HepG2 (cell line): ENCODE data around the gene EMILIN1. TPM values are rescaled to one million over a fixed set of nuclear protein-coding genes. Genes with fewer than 3 reads are reported as not detected.

ENCODE experiments used
- ARNT ChIP-seq: fragments of 450-650 bp; IDR thresholded peaks from 2 replicates; pipeline ENCODE4 v1.6.1; 2017
- CTCF ChIP-seq: sonication (generic); formaldehyde crosslinking; IDR thresholded peaks from 2 replicates; pipeline ENCODE4 v1.5.0; 2020; ENCODE audit warnings: mild to moderate bottlenecking, missing genetic modification reagents, moderate library complexity
- ELF3 ChIP-seq: IDR thresholded peaks from 2 replicates; pipeline ENCODE4 v1.6.1; 2016; ENCODE audit warnings: missing genetic modification reagents, missing compliant biosample characterization
- ESRRA ChIP-seq: sonication (generic); formaldehyde crosslinking; IDR thresholded peaks from 2 replicates; pipeline ENCODE4 v1.5.1; 2020; ENCODE audit warnings: mild to moderate bottlenecking, low read depth, missing genetic modification reagents
- HNRNPK ChIP-seq: fragments of 200-400 bp; formaldehyde crosslinking; IDR thresholded peaks from 2 replicates; pipeline ENCODE4 v1.6.1; 2018; ENCODE audit warnings: low read length, low read depth, moderate library complexity, mild to moderate bottlenecking; ENCODE audit not compliant: poor library complexity, severe bottlenecking
- HOXA9 ChIP-seq: sonication (generic); formaldehyde crosslinking; IDR thresholded peaks from 2 replicates; pipeline ENCODE4 v1.8.1; 2022; ENCODE audit warnings: missing genetic modification reagents, mild to moderate bottlenecking, moderate library complexity, borderline replicate concordance
- TEAD3 ChIP-seq: optimal IDR thresholded peaks from 2 replicates; pipeline ENCODE3; 2016; ENCODE audit warnings: borderline replicate concordance
- ZBTB42 ChIP-seq: sonication (generic); formaldehyde crosslinking; IDR thresholded peaks from 2 replicates; pipeline ENCODE4 v1.5.0; 2020; ENCODE audit warnings: mild to moderate bottlenecking, missing genetic modification reagents
- ZNF407 ChIP-seq: sonication (generic); formaldehyde crosslinking; IDR thresholded peaks from one replicate; pipeline ENCODE4 v1.5.1; 2020; ENCODE audit warnings: mild to moderate bottlenecking, missing genetic modification reagents; ENCODE audit errors: not compliant biosample characterization
- ZNF570 ChIP-seq: sonication (generic); formaldehyde crosslinking; IDR thresholded peaks from 2 replicates; pipeline ENCODE4 v1.4.0; 2020; ENCODE audit warnings: mild to moderate bottlenecking, missing genetic modification reagents, borderline replicate concordance
- ZNF646 ChIP-seq: sonication (generic); formaldehyde crosslinking; IDR thresholded peaks from 2 replicates; pipeline ENCODE4 v1.9.0; 2021; ENCODE audit warnings: mild to moderate bottlenecking, missing genetic modification reagents
- ZNF746 ChIP-seq: sonication (generic); formaldehyde crosslinking; IDR thresholded peaks from 2 replicates; pipeline ENCODE4 v1.8.0; 2022; ENCODE audit warnings: mild to moderate bottlenecking, missing genetic modification reagents
- polyA plus RNA-seq, 8 experiments: library from polyadenylated mRNA; depleted of rRNA in 3 of 8; stranded (reverse) in 7 of 8; unstranded in 1 of 8; fragments of >200 nt; fragmentation: Illumina TruSeq in 4 of 8; extraction: Trizol in 4 of 8; gene quantifications; 2 replicates each; pipeline versions ENCODE4 v1.2.1 to v1.2.3, GENCODE V29; 2011 to 2016; ENCODE audit warnings: low read depth in 4 of 8, missing spikeins in 1 of 8, mixed read lengths in 1 of 8; ENCODE audit not compliant: insufficient read depth in 1 of 8
- total RNA-seq, 5 experiments: library from RNA; depleted of rRNA; stranded (reverse); fragments of >200 nt; fragmentation: Illumina TruSeq; extraction: Trizol; gene quantifications; 2 replicates each; pipeline ENCODE4 v1.2.3, GENCODE V29; 2016; ENCODE audit warnings: low read depth in 1 of 5

Gene EMILIN1
- total and polyA plus RNA-seq, 2 of the 13 experiments (the other 11 are each of a cell fraction or from before 2014, with no cell fraction given): 8.1 to 9.7 TPM

GRCh38 chr2:27118525-27119329 lies 40.3 kb downstream of the EMILIN1 start, which contains the start of gene CGREF1 (continued):
- peak; percentile 18 for TF ChIP-seq TEAD3 (CRISPR knock-in tag)
- TF ChIP-seq ZNF646: no peak
- TF ChIP-seq HOXA9 (CRISPR knock-in tag): peak; percentile 88
- no peak for TF ChIP-seq ARNT
- no peak for TF ChIP-seq HNRNPK
- peak; percentile 33; the same call in 1 of the 2 replicates for TF ChIP-seq CTCF (CRISPR knock-in tag)
- TF ChIP-seq ZNF407 (CRISPR knock-in tag): no peak
- no peak for TF ChIP-seq ZBTB42 (CRISPR knock-in tag)
- TF ChIP-seq ZNF746 (CRISPR knock-in tag): 0 out of 2 replicates have a peak, but pooled peaks have one; percentile 17
- TF ChIP-seq ELF3: no peak
- TF ChIP-seq ZNF570 (CRISPR knock-in tag): no peak
- peak; percentile 7; the same call in 1 of the 2 replicates for TF ChIP-seq ESRRA (CRISPR knock-in tag)
